Aorta (tissue), 5 donors: ENCODE data around the gene TUSC2. TPM values are rescaled to one million over a fixed set of nuclear protein-coding genes. Genes with fewer than 3 reads are reported as not detected.

Experiments
- ATAC-seq: fragments of 200-7000 bp; cut with Tn5 transposase; one replicate; pipeline ENCODE4 v1.9.1; 2022; ENCODE audit warnings: moderate library complexity; ENCODE audit not compliant: low FRiP score
- DNase-seq, 2 donors: peaks; one replicate each; pipeline ENCODE4 v3.0.0-alpha.2; 2020
- H3K27ac ChIP-seq, 2 donors: one replicate each; pipeline ENCODE4 v1.5.1; 2013; ENCODE audit warnings: low read length in 2 of 2, mild to moderate bottlenecking in 2 of 2, moderate library complexity in 2 of 2, control low read depth in 1 of 2, inconsistent platforms in 1 of 2, low read depth in 1 of 2
- H3K27me3 ChIP-seq, 2 donors: one replicate each; pipeline ENCODE4 v1.6.1; 2013; ENCODE audit warnings: control low read depth in 1 of 2, low read length in 1 of 2, mild to moderate bottlenecking in 1 of 2, moderate library complexity in 1 of 2; ENCODE audit not compliant: insufficient read depth in 2 of 2, control insufficient read depth in 1 of 2
- H3K36me3 ChIP-seq, 2 donors: one replicate each; pipeline ENCODE4 v1.6.1; 2013; ENCODE audit warnings: control low read depth in 1 of 2, low read length in 1 of 2, mild to moderate bottlenecking in 1 of 2; ENCODE audit not compliant: insufficient read depth in 2 of 2, control insufficient read depth in 1 of 2
- H3K4me1 ChIP-seq, 2 donors: one replicate each; pipeline ENCODE4 v1.6.1; 2013; ENCODE audit warnings: low read length in 2 of 2, control low read depth in 1 of 2, mild to moderate bottlenecking in 1 of 2, moderate library complexity in 1 of 2; ENCODE audit not compliant: insufficient read depth in 2 of 2, control insufficient read depth in 1 of 2
- H3K4me3 ChIP-seq, 2 donors: one replicate each; pipeline ENCODE4 v1.5.1; 2013; ENCODE audit warnings: low read length in 2 of 2, control low read depth in 1 of 2, mild to moderate bottlenecking in 1 of 2
- H3K9me3 ChIP-seq: one replicate; pipeline ENCODE4 v1.6.1; 2013; ENCODE audit warnings: mild to moderate bottlenecking, low read length; ENCODE audit not compliant: control insufficient read depth
- WGBS, 2 donors: extraction: QIAGEN DNeasy Blood & Tissue Kit; methylation state at CpG; one replicate each; pipeline ENCODE4 v1.1.7; 2013; 5-methylcytosine and 5-hydroxymethylcytosine counted together
- intact Hi-C, 2 donors: fragments of 100-400 bp; cut with DNase I; formaldehyde crosslinking; loops; one replicate each; pipeline versions ENCODE4 v1.14.2 to v1.15.0; 2022
- long read RNA-seq, 2 donors: library from polyadenylated mRNA; unstranded; transcript quantifications; one replicate each; pipeline ENCODE4 v2.0.0, GENCODE V29; 2020 to 2021
- polyA plus RNA-seq, 2 donors: library from polyadenylated mRNA; stranded (reverse); fragments of 200-250 nt; gene quantifications; one replicate each; pipeline ENCODE4 v1.2.3, GENCODE V29; 2013
- total RNA-seq, 2 donors: library from RNA; stranded (reverse); fragmentation: NEBNext Ultra II Directional; extraction: Animal tissue kit (Norgen Biotek cat#: 25700); gene quantifications; one replicate each; pipeline ENCODE4 v1.2.1, GENCODE V29; 2021
- donor health status: healthy with polysubstance abuse.
- donor health status: Bipolar disorder and iron deficiency.
- donor health status: DM: no; HTN: no; CAD: no.
- donor health status: DM: no; HTN: no; CAD: no.
- donor health status: DM: yes; HTN: yes; CAD: no.

Gene TUSC2, protein sequence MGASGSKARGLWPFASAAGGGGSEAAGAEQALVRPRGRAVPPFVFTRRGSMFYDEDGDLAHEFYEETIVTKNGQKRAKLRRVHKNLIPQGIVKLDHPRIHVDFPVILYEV
- total RNA-seq (10 to 100 TPM; 18.9 to 22.6 TPM), polyA plus RNA-seq (10 to 100 TPM; 28.5 to 33.2 TPM)
- long read RNA-seq, donor 1, transcript TUSC2-201 (3 exons, 1,691 nt) = major isoform, 84 of 92 reads
- long read RNA-seq, donor 1, partial matches to known transcripts = 1 of 92 reads
- long read RNA-seq, donor 1, other reads (novel, unspliced or antisense) = 1 of 92 reads
- long read RNA-seq, donor 2, transcript TUSC2-201 (3 exons, 1,691 nt) = major isoform, 15 of 16 reads
- long read RNA-seq, donor 2, partial matches to known transcripts = 1 of 16 reads
- long read RNA-seq, donor 2, other reads (novel, unspliced or antisense) = 0 of 16 reads

- ATAC-seq (peak; percentile 92), DNase-seq (peak; percentile 98 to 99)
- WGBS, 2 donors = 1% methylated on average over 49 to 55 of the region's 55 CpGs
- peaks cover 0 to 7% of the 10 kb centered on the region in 2 donors for H3K36me3 ChIP-seq
- no peaks in the 10 kb centered on the region for H3K9me3 ChIP-seq
- H3K27me3 ChIP-seq = no peaks in the 10 kb centered on the region
- H3K4me3 ChIP-seq = peak within 1 kb of the TSS; percentile 12 to 81
- intact Hi-C loops = no loop called here
- no peaks in the 10 kb centered on the region for H3K4me1 ChIP-seq
- peak within 1 kb of the TSS in 1 of 2 donors; percentile 29 for H3K27ac ChIP-seq
Observed at GRCh38 chr3:50327943-50328691, at the start of gene TUSC2. Gene TUSC2 (minus strand): TSS chr3:50328223. CDS start chr3:50328099, 124 bp downstream.

- Histone ChIP-seq H3K36me3 (no peaks in the 10 kb centered on the region), H3K4me3 (no peak overlapping the region), H3K4me1 (no peaks in the 10 kb centered on the region), H3K9me3 (no peaks in the 10 kb centered on the region), H3K27me3 (no peaks in the 10 kb centered on the region), H3K27ac (no peak overlapping the region)
- 81 to 82% methylated on average over 7 of the region's 7 CpGs for WGBS, 2 donors
- intact Hi-C loops = no loop called here
- no peak for ATAC-seq
- no peak for DNase-seq
Observed at GRCh38 chr3:50375258-50375931, 47.4 kb upstream of the TUSC2 start.

- WGBS, 2 donors = 88 to 89% methylated on average over 21 to 22 of the region's 22 CpGs
Observed at GRCh38 chr3:50374363-50375257, 46.6 kb upstream of the TUSC2 start.

GRCh38 chr3:50373146-50374051, 45.4 kb upstream of the TUSC2 start:
- H3K27ac ChIP-seq = no peak overlapping the region
- no peak overlapping the region for H3K4me3 ChIP-seq
- intact Hi-C loops = no loop called here
- WGBS, 2 donors = 65 to 67% methylated on average over 12 of the region's 12 CpGs
- no peaks in the 10 kb centered on the region for H3K4me1 ChIP-seq
- H3K9me3 ChIP-seq = no peaks in the 10 kb centered on the region
- ATAC-seq (no peak), DNase-seq (no peak)
- no peaks in the 10 kb centered on the region for H3K36me3 ChIP-seq
- H3K27me3 ChIP-seq = no peaks in the 10 kb centered on the region

More at GRCh38 chr3:50374363-50375257, 46.6 kb upstream of the TUSC2 start:
- Histone ChIP-seq H3K9me3 (no peaks in the 10 kb centered on the region), H3K36me3 (no peaks in the 10 kb centered on the region), H3K4me3 (no peak overlapping the region), H3K27ac (no peak overlapping the region), H3K27me3 (no peaks in the 10 kb centered on the region), H3K4me1 (no peaks in the 10 kb centered on the region)
- intact Hi-C loops = no loop called here
- no peak for DNase-seq
- no peak for ATAC-seq

DNA sequence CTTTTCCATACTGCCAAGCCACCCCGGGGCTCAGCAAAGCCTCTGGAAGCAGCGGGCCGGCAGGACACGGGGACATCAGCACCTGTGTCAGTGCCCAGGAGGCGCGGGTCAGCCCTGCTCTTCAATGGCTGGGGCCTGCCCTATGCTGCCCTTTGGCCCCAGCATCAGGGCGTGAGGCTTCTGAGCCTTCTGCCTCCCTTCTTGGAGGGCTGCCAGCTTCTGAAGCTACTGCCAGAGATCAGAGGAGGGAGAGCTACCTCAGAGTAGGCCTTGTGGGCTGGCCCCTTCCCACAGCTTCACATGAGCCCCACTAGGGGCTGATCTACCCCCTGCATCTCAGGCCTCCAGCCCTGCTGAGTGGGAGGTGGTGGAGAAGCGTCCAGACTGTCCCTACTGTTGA, 44.3 kb upstream of the TUSC2 start:
- no peak for DNase-seq
- Histone ChIP-seq H3K4me1 (no peaks in the 10 kb centered on the region), H3K4me3 (no peak overlapping the region), H3K27ac (no peak overlapping the region), H3K9me3 (no peaks in the 10 kb centered on the region), H3K27me3 (no peaks in the 10 kb centered on the region), H3K36me3 (no peaks in the 10 kb centered on the region)
- intact Hi-C loops = no loop called here
- 80 to 83% methylated on average over 8 of the region's 8 CpGs for WGBS, 2 donors
- no peak for ATAC-seq

DNA sequence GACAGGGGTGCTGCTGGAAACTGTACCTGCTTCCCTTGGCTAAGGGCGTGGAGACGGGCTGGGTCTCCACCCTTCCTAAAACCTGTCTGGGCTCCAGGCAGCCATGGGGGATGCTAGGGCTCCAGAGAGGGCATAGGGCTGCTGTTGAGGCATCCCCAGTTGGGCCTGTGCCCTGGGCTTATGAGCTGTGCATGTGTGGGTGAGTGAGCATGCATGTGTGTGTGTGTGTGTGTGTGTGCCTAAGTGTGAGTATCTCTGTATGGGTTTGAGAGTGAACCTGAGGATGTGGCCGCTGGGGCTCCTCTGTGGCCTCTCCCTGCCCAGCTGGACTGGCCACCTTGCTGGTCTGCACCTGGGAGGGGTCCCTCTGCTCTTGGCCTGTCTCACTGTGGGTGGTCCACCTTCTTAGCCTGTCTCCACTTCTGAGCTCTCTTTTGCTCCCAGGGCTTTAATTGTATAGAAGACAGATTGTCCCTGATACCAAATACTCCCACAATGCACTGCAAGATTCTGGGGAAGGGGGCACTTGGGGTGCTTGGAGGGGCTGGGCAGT, 43.2 kb upstream of the TUSC2 start:
- DNase-seq = no peak
- WGBS, 2 donors = 88 to 91% methylated on average over 3 of the region's 3 CpGs
- Histone ChIP-seq H3K27me3 (no peaks in the 10 kb centered on the region), H3K36me3 (no peaks in the 10 kb centered on the region), H3K4me3 (no peak overlapping the region), H3K4me1 (no peaks in the 10 kb centered on the region), H3K27ac (no peak overlapping the region), H3K9me3 (no peaks in the 10 kb centered on the region)
- no peak for ATAC-seq
- intact Hi-C loops = no loop called here

- H3K27ac ChIP-seq = no peak overlapping the region
- no peaks in the 10 kb centered on the region for H3K9me3 ChIP-seq
- ATAC-seq = no peak
- no peaks in the 10 kb centered on the region for H3K36me3 ChIP-seq
- DNase-seq = no peak
- no peak overlapping the region for H3K4me3 ChIP-seq
- intact Hi-C loops = no loop called here
- WGBS, 2 donors = 50 to 51% methylated on average over 14 of the region's 14 CpGs
- H3K27me3 ChIP-seq = no peaks in the 10 kb centered on the region
- no peaks in the 10 kb centered on the region for H3K4me1 ChIP-seq
Observed at GRCh38 chr3:50370594-50370993, 42.6 kb upstream of the TUSC2 start.
